ENCODE results near the gene C15orf39. TPM values are rescaled to one million over a fixed set of nuclear protein-coding genes. Genes with fewer than 3 reads are reported as not detected.

Gene C15orf39
- total RNA-seq, 1 donor from 2014 or later = 62.2 TPM

- Mint-ChIP-seq H3K4me3 (no peak overlapping the region), H3K27ac (no peak overlapping the region)
Observed at GRCh38 chr15:75170711-75171341, 30.9 kb upstream of the C15orf39 start.

GRCh38 chr15:75171408-75171807 lies 30.3 kb upstream of the C15orf39 start:
- DNase-seq (ENCODE audit: low spot score in 2 of 2, unreplicated experiment in 2 of 2) = no peak
- Mint-ChIP-seq H3K4me1 (peaks cover 28% of the 10 kb centered on the region), H3K27me3 (ENCODE audit: low read depth) (no peaks in the 10 kb centered on the region), H3K36me3 (peaks cover 13% of the 10 kb centered on the region), H3K9me3 (peaks cover 19% of the 10 kb centered on the region), H3K4me3 (no peak overlapping the region), H3K27ac (no peak overlapping the region)
- TF ChIP-seq CTCF (IDR thresholded peaks at IDR 0.05; ENCODE audit: unreplicated experiment) = no peak

More at GRCh38 chr15:75170711-75171341, 30.9 kb upstream of the C15orf39 start:
- peaks cover 27% of the 10 kb centered on the region for H3K4me1 Mint-ChIP-seq
- no peaks in the 10 kb centered on the region for H3K27me3 Mint-ChIP-seq (ENCODE audit: low read depth)
- H3K9me3 Mint-ChIP-seq = peaks cover 22% of the 10 kb centered on the region
- H3K36me3 Mint-ChIP-seq = peaks cover 14% of the 10 kb centered on the region
- TF ChIP-seq CTCF (IDR thresholded peaks at IDR 0.05; ENCODE audit: unreplicated experiment) = no peak
- DNase-seq (ENCODE audit: low spot score in 2 of 2, unreplicated experiment in 2 of 2) = no peak

GRCh38 chr15:75172284-75172820 lies 29.3 kb upstream of the C15orf39 start:
- Mint-ChIP-seq H3K4me3 (no peak overlapping the region), H3K36me3 (peaks cover 9% of the 10 kb centered on the region), H3K9me3 (peaks cover 12% of the 10 kb centered on the region), H3K27me3 (ENCODE audit: low read depth) (no peaks in the 10 kb centered on the region), H3K27ac (no peak overlapping the region), H3K4me1 (peaks cover 37% of the 10 kb centered on the region)
- no peak for TF ChIP-seq CTCF (IDR thresholded peaks at IDR 0.05; ENCODE audit: unreplicated experiment)
- DNase-seq (ENCODE audit: low spot score in 2 of 2, unreplicated experiment in 2 of 2) = no peak

GRCh38 chr15:75174102-75174501 lies 27.6 kb upstream of the C15orf39 start:
- no peak for DNase-seq (ENCODE audit: low spot score in 2 of 2, unreplicated experiment in 2 of 2)
- Mint-ChIP-seq H3K27ac (peak overlapping the region; percentile 39), H3K27me3 (ENCODE audit: low read depth) (no peaks in the 10 kb centered on the region), H3K36me3 (peaks cover 7% of the 10 kb centered on the region), H3K9me3 (peaks cover 9% of the 10 kb centered on the region), H3K4me1 (peaks cover 44% of the 10 kb centered on the region), H3K4me3 (no peak overlapping the region)
- no peak for TF ChIP-seq CTCF (IDR thresholded peaks at IDR 0.05; ENCODE audit: unreplicated experiment)

- no peak for TF ChIP-seq CTCF (IDR thresholded peaks at IDR 0.05; ENCODE audit: unreplicated experiment)
- H3K36me3 Mint-ChIP-seq = peaks cover 3% of the 10 kb centered on the region
- peaks cover 3% of the 10 kb centered on the region for H3K9me3 Mint-ChIP-seq
- peak overlapping the region; percentile 39 for H3K27ac Mint-ChIP-seq
- H3K27me3 Mint-ChIP-seq (ENCODE audit: low read depth) = no peaks in the 10 kb centered on the region
- peaks cover 50% of the 10 kb centered on the region for H3K4me1 Mint-ChIP-seq
- no peak for DNase-seq (ENCODE audit: low spot score in 2 of 2, unreplicated experiment in 2 of 2)
- no peak overlapping the region for H3K4me3 Mint-ChIP-seq
Observed at GRCh38 chr15:75174729-75175128, 27.0 kb upstream of the C15orf39 start.
